NCI-H2196 treated with DMSO at 0.1 percent for 48 hours (cell line): ENCODE measurements around the gene TRMT10A.
A peak's percentile ranks its signal among the peaks of the same experiment; 100 is the strongest.
"Not testable (repeated sequence)": the region's sequence is repeated elsewhere in the genome, so short reads cannot be mapped to it uniquely, and the experiment has no call there.

Source experiments
- DNase-seq: peaks from one replicate; lab custom pipeline; 2025; ENCODE audit not compliant: unreplicated experiment; lab: John Stamatoyannopoulos, UW

TRMT10A gene

GRCh38 chr4:99564921-99565320 lies 1.1 kb upstream of the TRMT10A start:
- DNase-seq, result peak; percentile 11

- DNase-seq, result no peak
These were observed 11.0 kb downstream of the TRMT10A start for GRCh38 chr4:99552872-99553271.

GRCh38 chr4:99540277-99540939 lies 23.4 kb downstream of the TRMT10A start:
- no peak for DNase-seq

- DNase-seq, result no peak
These were observed 26.2 kb downstream of the TRMT10A start for GRCh38 chr4:99537674-99538073.

- no peak for DNase-seq
These were observed 27.0 kb downstream of the TRMT10A start for GRCh38 chr4:99536848-99537247.

GRCh38 chr4:99536271-99536670 lies 27.6 kb downstream of the TRMT10A start:
- no peak for DNase-seq

GRCh38 chr4:99534699-99535098 lies 29.1 kb downstream of the TRMT10A start:
- DNase-seq, result not testable (repeated sequence)

- DNase-seq, result no peak
These were observed 33.9 kb downstream of the TRMT10A start for GRCh38 chr4:99529956-99530355.

- DNase-seq, result no peak
These were observed 34.6 kb downstream of the TRMT10A start for GRCh38 chr4:99529228-99529627.

- DNase-seq, result no peak
These were observed 45.1 kb downstream of the TRMT10A start for GRCh38 chr4:99518601-99519295.

GRCh38 chr4:99510721-99511120 lies 53.1 kb downstream of the TRMT10A start, which contains the start of gene C4orf17:
C4orf17 (plus strand) TSS chr4:99511021; CDS start chr4:99513082, 2,061 bp downstream.
- no peak for DNase-seq

- DNase-seq, result no peak
These were observed 56.1 kb downstream of the TRMT10A start for GRCh38 chr4:99507762-99508161.

GRCh38 chr4:99507349-99507748 lies 56.5 kb downstream of the TRMT10A start:
- no peak for DNase-seq

GRCh38 chr4:99506781-99507180 lies 57.1 kb downstream of the TRMT10A start:
- DNase-seq, result no peak

GRCh38 chr4:99504804-99505502 lies 58.9 kb downstream of the TRMT10A start:
- no peak for DNase-seq
